ENCODE results near the gene C1QL4.

- TF ChIP-seq CTCF (IDR thresholded peaks at IDR 0.05) (no peak), POLR2AphosphoS5 (IDR thresholded peaks at IDR 0.05) (no peak), POLR2A (IDR thresholded peaks at IDR 0.05) (no peak)
Measured at GRCh38 chr12:49375406-49375805, 38.4 kb upstream of the C1QL4 start.
